Karpas-422 (cell line): ENCODE results near the gene FAT4. TPM values are rescaled to one million over a fixed set of nuclear protein-coding genes. Genes with fewer than 3 reads are reported as not detected.
A peak's percentile ranks its signal among the peaks of the same experiment; 100 is the strongest.

ENCODE experiments used
- DNase-seq: peaks from one replicate; pipeline ENCODE4 v3.0.0-alpha.2; 2015
- H2AFZ ChIP-seq: fragments of 200-600 bp; sonication (generic); 2 replicates; pipeline ENCODE4 v1.6.1; 2014; ENCODE audit warnings: antibody characterized with exemption, low read length, mixed read lengths
- H3K27ac ChIP-seq: fragments of 200-600 bp; sonication (generic); 2 replicates; pipeline ENCODE4 v1.5.1; 2014; ENCODE audit warnings: mild to moderate bottlenecking, low read length, moderate library complexity
- H3K27me3 ChIP-seq: fragments of 200-600 bp; sonication (generic); 2 replicates; pipeline ENCODE4 v1.6.1; 2014; ENCODE audit warnings: low read length, mixed read lengths
- H3K36me3 ChIP-seq: fragments of 200-600 bp; sonication (generic); 2 replicates; pipeline ENCODE4 v1.6.1; 2014; ENCODE audit warnings: low read length, mixed read lengths; ENCODE audit not compliant: insufficient read depth
- H3K4me1 ChIP-seq: fragments of 200-600 bp; sonication (generic); 2 replicates; pipeline ENCODE4 v1.6.1; 2014; ENCODE audit warnings: mild to moderate bottlenecking, low read length, mixed read lengths
- H3K4me2 ChIP-seq: fragments of 200-600 bp; sonication (generic); 2 replicates; pipeline ENCODE4 v1.6.1; 2014; ENCODE audit warnings: low read length, low read depth, mild to moderate bottlenecking; ENCODE audit not compliant: poor library complexity, severe bottlenecking
- H3K4me3 ChIP-seq: fragments of 200-600 bp; sonication (generic); 2 replicates; pipeline ENCODE4 v1.5.1; 2014; ENCODE audit warnings: mild to moderate bottlenecking, antibody characterized with exemption, low read length, mixed read lengths
- H3K79me2 ChIP-seq: fragments of 200-600 bp; sonication (generic); 2 replicates; pipeline ENCODE4 v1.6.1; 2014; ENCODE audit warnings: mild to moderate bottlenecking, low read length, mixed read lengths
- H3K9ac ChIP-seq: fragments of 200-600 bp; sonication (generic); 2 replicates; pipeline ENCODE4 v1.6.0; 2014; ENCODE audit warnings: low read length
- H3K9me2 ChIP-seq: fragments of 200-600 bp; sonication (generic), shearing (Covaris generic); replicated peaks from 2 replicates; pipeline ENCODE4 v1.6.0; 2014; ENCODE audit warnings: mild to moderate bottlenecking, low read length, moderate library complexity; ENCODE audit not compliant: insufficient read depth
- H3K9me3 ChIP-seq: fragments of 300-700, 200-600 bp; sonication (generic); 2 replicates; pipeline ENCODE4 v1.6.1; 2014; ENCODE audit warnings: low read length, mixed read lengths
- H4K20me1 ChIP-seq: fragments of 200-600 bp; sonication (generic); 2 replicates; pipeline ENCODE4 v1.6.1; 2014; ENCODE audit warnings: mild to moderate bottlenecking, antibody characterized with exemption, low read length, low read depth; ENCODE audit not compliant: insufficient read depth
- total RNA-seq: library from RNA; depleted of rRNA; stranded (reverse); fragments of >200 nt; shearing (Covaris generic); gene quantifications from 2 replicates; pipeline ENCODE4 v1.2.3, GENCODE V29; 2014; ENCODE audit warnings: low replicate concordance; rRNA removed

The FAT4 gene
- 7.4 and 12.2 TPM in 2 replicates for total RNA-seq

GRCh38 chr4:125314676-125315575, at the start of gene FAT4:
FAT4 (plus strand) TSS chr4:125314955; CDS start chr4:125316412, 1,457 bp downstream.
- no peak within 1 kb of the TSS for H3K9ac ChIP-seq

GRCh38 chr4:125265846-125266245, 48.9 kb upstream of the FAT4 start:
- no peak for DNase-seq
- Histone ChIP-seq H3K27me3 (no peaks in the 10 kb centered on the region), H3K79me2 (no peaks in the 10 kb centered on the region), H3K4me3 (no peak overlapping the region), H3K4me1 (no peaks in the 10 kb centered on the region), H3K9ac (no peak overlapping the region), H3K36me3 (no peaks in the 10 kb centered on the region), H3K27ac (no peak overlapping the region), H3K4me2 (no peak overlapping the region), H4K20me1 (no peaks in the 10 kb centered on the region), H3K9me3 (no peaks in the 10 kb centered on the region; the same call in 1 of the 2 replicates), H3K9me2 (no peaks in the 10 kb centered on the region; the same call in 1 of the 2 replicates), H2AFZ (no peak overlapping the region)

More at GRCh38 chr4:125314676-125315575, at the start of gene FAT4:
- no peak within 1 kb of the TSS for H2AFZ ChIP-seq
- no peaks in the 10 kb centered on the region for H3K9me2 ChIP-seq
- H3K9me3 ChIP-seq: peaks cover 4% of the 10 kb centered on the region; the same call in 1 of the 2 replicates
- peaks cover 16% of the 10 kb centered on the region for H3K4me1 ChIP-seq
- H4K20me1 ChIP-seq: no peaks in the 10 kb centered on the region
- H3K36me3 ChIP-seq: no peaks in the 10 kb centered on the region
- peak within 1 kb of the TSS; percentile 16 for H3K4me2 ChIP-seq
- no peaks in the 10 kb centered on the region for H3K27me3 ChIP-seq
- no peaks in the 10 kb centered on the region for H3K79me2 ChIP-seq
- H3K4me3 ChIP-seq: no peak within 1 kb of the TSS
- DNase-seq: no peak
- no peak within 1 kb of the TSS for H3K27ac ChIP-seq

GRCh38 chr4:125266901-125267604, 47.7 kb upstream of the FAT4 start:
- Histone ChIP-seq H3K79me2 (no peaks in the 10 kb centered on the region), H3K27ac (no peak overlapping the region), H3K4me1 (no peaks in the 10 kb centered on the region), H3K9ac (no peak overlapping the region), H3K9me3 (no peaks in the 10 kb centered on the region; the same call in 1 of the 2 replicates), H3K9me2 (no peaks in the 10 kb centered on the region), H3K36me3 (no peaks in the 10 kb centered on the region), H3K4me2 (no peak overlapping the region), H2AFZ (no peak overlapping the region), H4K20me1 (no peaks in the 10 kb centered on the region), H3K27me3 (no peaks in the 10 kb centered on the region), H3K4me3 (no peak overlapping the region)
- no peak for DNase-seq

- H3K36me3 ChIP-seq: no peaks in the 10 kb centered on the region
- DNase-seq: no peak
- no peak overlapping the region for H2AFZ ChIP-seq
- no peak overlapping the region for H3K4me3 ChIP-seq
- H3K4me2 ChIP-seq: no peak overlapping the region
- no peak overlapping the region for H3K27ac ChIP-seq
- no peaks in the 10 kb centered on the region for H3K9me2 ChIP-seq
- H4K20me1 ChIP-seq: no peaks in the 10 kb centered on the region
- H3K9ac ChIP-seq: no peak overlapping the region
- no peaks in the 10 kb centered on the region for H3K79me2 ChIP-seq
- H3K4me1 ChIP-seq: no peaks in the 10 kb centered on the region
- H3K9me3 ChIP-seq: no peaks in the 10 kb centered on the region; the same call in 1 of the 2 replicates
- no peaks in the 10 kb centered on the region for H3K27me3 ChIP-seq
Observed at GRCh38 chr4:125267630-125268029, 47.1 kb upstream of the FAT4 start.

GRCh38 chr4:125268068-125268755, 46.5 kb upstream of the FAT4 start:
- Histone ChIP-seq H3K4me3 (no peak overlapping the region), H4K20me1 (no peaks in the 10 kb centered on the region), H3K79me2 (no peaks in the 10 kb centered on the region), H3K27me3 (no peaks in the 10 kb centered on the region), H3K27ac (no peak overlapping the region), H3K9me2 (no peaks in the 10 kb centered on the region), H3K9me3 (no peaks in the 10 kb centered on the region; the same call in 1 of the 2 replicates), H2AFZ (no peak overlapping the region), H3K36me3 (no peaks in the 10 kb centered on the region), H3K4me1 (no peaks in the 10 kb centered on the region), H3K9ac (no peak overlapping the region), H3K4me2 (no peak overlapping the region)
- DNase-seq: no peak

- DNase-seq: no peak
- Histone ChIP-seq H3K4me1 (no peaks in the 10 kb centered on the region), H3K9ac (no peak overlapping the region)
Observed at GRCh38 chr4:125276811-125277210, 37.9 kb upstream of the FAT4 start.

GRCh38 chr4:125277790-125278189, 37.0 kb upstream of the FAT4 start:
- H3K36me3 ChIP-seq: no peaks in the 10 kb centered on the region
- no peaks in the 10 kb centered on the region for H3K4me1 ChIP-seq

More at GRCh38 chr4:125276811-125277210, 37.9 kb upstream of the FAT4 start:
- Histone ChIP-seq H4K20me1 (no peaks in the 10 kb centered on the region), H3K27me3 (no peaks in the 10 kb centered on the region), H3K9me3 (no peaks in the 10 kb centered on the region), H2AFZ (no peak overlapping the region), H3K4me3 (no peak overlapping the region), H3K27ac (no peak overlapping the region), H3K9me2 (no peaks in the 10 kb centered on the region), H3K36me3 (no peaks in the 10 kb centered on the region), H3K4me2 (no peak overlapping the region), H3K79me2 (no peaks in the 10 kb centered on the region)

More at GRCh38 chr4:125277790-125278189, 37.0 kb upstream of the FAT4 start:
- H3K27me3 ChIP-seq: no peaks in the 10 kb centered on the region
- no peak for DNase-seq
- no peaks in the 10 kb centered on the region for H3K9me2 ChIP-seq
- no peak overlapping the region for H3K27ac ChIP-seq
- H4K20me1 ChIP-seq: no peaks in the 10 kb centered on the region
- H2AFZ ChIP-seq: no peak overlapping the region
- no peak overlapping the region for H3K9ac ChIP-seq
- no peaks in the 10 kb centered on the region for H3K79me2 ChIP-seq
- H3K4me3 ChIP-seq: no peak overlapping the region
- H3K9me3 ChIP-seq: no peaks in the 10 kb centered on the region
- H3K4me2 ChIP-seq: no peak overlapping the region
